ENCODE results near the gene MTMR10.

Gene MTMR10

GRCh38 chr15:31014608-31014925 lies 23.1 kb upstream of the MTMR10 start:
- TF ChIP-seq EZH2 (optimal IDR thresholded peaks at IDR 0.05; ENCODE audit: low read depth, low read length): no peak
- no peak for TF ChIP-seq EZH2phosphoT487 (IDR thresholded peaks at IDR 0.05; ENCODE audit: low read length)
- no peak for TF ChIP-seq CTCF (IDR thresholded peaks at IDR 0.05; ENCODE audit: low read length)
- peak overlapping the region; percentile 73 for H2AFZ ChIP-seq (ENCODE audit: low read length)

GRCh38 chr15:31013863-31014607 lies 22.6 kb upstream of the MTMR10 start:
- DNase-seq: peak; percentile 75
- Histone ChIP-seq H3K79me2 (ENCODE audit: low read length) (no peaks in the 10 kb centered on the region), H3K9me2 (replicated peaks; ENCODE audit: insufficient read depth, low read length) (no peaks in the 10 kb centered on the region), H2AFZ (ENCODE audit: low read length) (peak overlapping the region; percentile 73), H3K4me2 (ENCODE audit: low read depth, low read length) (peak overlapping the region; percentile 48), H3K27ac (ENCODE audit: low read length) (peak overlapping the region; percentile 68), H3K4me1 (ENCODE audit: low read length) (peaks cover 32% of the 10 kb centered on the region), H3K9me3 (replicated peaks; ENCODE audit: insufficient read depth, low read length) (no peaks in the 10 kb centered on the region), H3K4me3 (ENCODE audit: low read length) (no peak overlapping the region), H3F3A (ENCODE audit: insufficient read depth, low read length) (peaks cover 18% of the 10 kb centered on the region), H3K36me3 (replicated peaks; ENCODE audit: insufficient read depth, low read length) (no peaks in the 10 kb centered on the region), H4K20me1 (ENCODE audit: insufficient read depth, low read length) (no peaks in the 10 kb centered on the region), H3K27me3 (replicated peaks; ENCODE audit: insufficient read depth, low read length) (no peaks in the 10 kb centered on the region), H3K9ac (ENCODE audit: low read length) (peak overlapping the region; percentile 3; the same call in 1 of the 2 replicates)
- TF ChIP-seq EZH2phosphoT487 (IDR thresholded peaks at IDR 0.05; ENCODE audit: low read length): no peak
- TF ChIP-seq CTCF (IDR thresholded peaks at IDR 0.05; ENCODE audit: low read length): no peak
- no peak for TF ChIP-seq EZH2 (optimal IDR thresholded peaks at IDR 0.05; ENCODE audit: low read depth, low read length)

More at GRCh38 chr15:31014608-31014925, 23.1 kb upstream of the MTMR10 start:
- no peak for DNase-seq
- Histone ChIP-seq H3K27me3 (replicated peaks; ENCODE audit: insufficient read depth, low read length) (no peaks in the 10 kb centered on the region), H3K4me3 (ENCODE audit: low read length) (no peak overlapping the region), H3K36me3 (replicated peaks; ENCODE audit: insufficient read depth, low read length) (no peaks in the 10 kb centered on the region), H3K4me1 (ENCODE audit: low read length) (peaks cover 29% of the 10 kb centered on the region), H3K9ac (ENCODE audit: low read length) (peak overlapping the region; percentile 3; the same call in 1 of the 2 replicates), H3K4me2 (ENCODE audit: low read depth, low read length) (peak overlapping the region; percentile 48; the same call in 1 of the 2 replicates), H3K9me3 (replicated peaks; ENCODE audit: insufficient read depth, low read length) (no peaks in the 10 kb centered on the region), H3K9me2 (replicated peaks; ENCODE audit: insufficient read depth, low read length) (no peaks in the 10 kb centered on the region), H3K27ac (ENCODE audit: low read length) (peak overlapping the region; percentile 68), H4K20me1 (ENCODE audit: insufficient read depth, low read length) (no peaks in the 10 kb centered on the region), H3F3A (ENCODE audit: insufficient read depth, low read length) (peaks cover 15% of the 10 kb centered on the region), H3K79me2 (ENCODE audit: low read length) (no peaks in the 10 kb centered on the region)

GRCh38 chr15:31012455-31012854 lies 21.0 kb upstream of the MTMR10 start:
- Histone ChIP-seq H3K27ac (ENCODE audit: low read length) (no peak overlapping the region), H3K4me3 (ENCODE audit: low read length) (no peak overlapping the region), H3K27me3 (replicated peaks; ENCODE audit: insufficient read depth, low read length) (no peaks in the 10 kb centered on the region), H2AFZ (ENCODE audit: low read length) (no peak overlapping the region), H3K36me3 (replicated peaks; ENCODE audit: insufficient read depth, low read length) (no peaks in the 10 kb centered on the region), H4K20me1 (ENCODE audit: insufficient read depth, low read length) (no peaks in the 10 kb centered on the region), H3K9me2 (replicated peaks; ENCODE audit: insufficient read depth, low read length) (no peaks in the 10 kb centered on the region), H3K9me3 (replicated peaks; ENCODE audit: insufficient read depth, low read length) (no peaks in the 10 kb centered on the region), H3K4me2 (ENCODE audit: low read depth, low read length) (no peak overlapping the region), H3K79me2 (ENCODE audit: low read length) (no peaks in the 10 kb centered on the region), H3K9ac (ENCODE audit: low read length) (no peak overlapping the region), H3K4me1 (ENCODE audit: low read length) (peaks cover 44% of the 10 kb centered on the region), H3F3A (ENCODE audit: insufficient read depth, low read length) (peaks cover 24% of the 10 kb centered on the region)
- no peak for TF ChIP-seq CTCF (IDR thresholded peaks at IDR 0.05; ENCODE audit: low read length)
- TF ChIP-seq EZH2phosphoT487 (IDR thresholded peaks at IDR 0.05; ENCODE audit: low read length): no peak
- TF ChIP-seq EZH2 (optimal IDR thresholded peaks at IDR 0.05; ENCODE audit: low read depth, low read length): no peak
- DNase-seq: no peak
